Suppressor macrophage (primary cell): ENCODE measurements around the gene ATL1.
"Not testable (repeated sequence)": the region's sequence is repeated elsewhere in the genome, so short reads cannot be mapped to it uniquely, and the experiment has no call there.

Source experiments
- DNase-seq, 4 experiments: peaks; one replicate each; pipeline ENCODE4 v3.0.0-alpha.2; 2020 to 2022

ATL1 gene

GRCh38 chr14:50603565-50603964 lies 43.6 kb downstream of the ATL1 start:
- no peak for DNase-seq

- DNase-seq: no peak
These were observed 45.8 kb downstream of the ATL1 start for GRCh38 chr14:50605766-50606165.

GRCh38 chr14:50606468-50606867 lies 46.5 kb downstream of the ATL1 start:
- DNase-seq: no peak

GRCh38 chr14:50607181-50607580 lies 47.2 kb downstream of the ATL1 start:
- DNase-seq: peak; percentile 34 to 58 (median 48)

- DNase-seq: no peak
These were observed 47.8 kb downstream of the ATL1 start for GRCh38 chr14:50607761-50608160.

GRCh38 chr14:50608302-50608851 lies 48.4 kb downstream of the ATL1 start:
- no peak for DNase-seq

GRCh38 chr14:50610465-50610864 lies 50.5 kb downstream of the ATL1 start:
- DNase-seq: no peak

- no peak for DNase-seq
These were observed 52.9 kb downstream of the ATL1 start for GRCh38 chr14:50612806-50613205.

- DNase-seq: no peak
These were observed 55.1 kb downstream of the ATL1 start for GRCh38 chr14:50615056-50615455.

GRCh38 chr14:50615552-50615951 lies 55.6 kb downstream of the ATL1 start:
- DNase-seq: no peak

GRCh38 chr14:50616275-50616674 lies 56.3 kb downstream of the ATL1 start:
- DNase-seq: no peak

GRCh38 chr14:50619569-50620141 lies 59.7 kb downstream of the ATL1 start:
- DNase-seq: peak in 3 of 4 experiments; percentile 19 to 44 (median 39)

- no peak for DNase-seq
These were observed 60.4 kb downstream of the ATL1 start for GRCh38 chr14:50620341-50620740.

GRCh38 chr14:50622978-50623377 lies 63.0 kb downstream of the ATL1 start:
- DNase-seq: no peak

- DNase-seq: no peak
These were observed 64.5 kb downstream of the ATL1 start for GRCh38 chr14:50624447-50624846.

- not testable (repeated sequence) for DNase-seq
These were observed 65.0 kb downstream of the ATL1 start for GRCh38 chr14:50624947-50625346.

GRCh38 chr14:50631408-50631821 lies 71.5 kb downstream of the ATL1 start:
- DNase-seq: no peak

GRCh38 chr14:50633954-50634353 lies 74.0 kb downstream of the ATL1 start:
- no peak for DNase-seq

GRCh38 chr14:50635141-50635540 lies 75.2 kb downstream of the ATL1 start:
- no peak for DNase-seq

- no peak for DNase-seq
These were observed 87.3 kb downstream of the ATL1 start for GRCh38 chr14:50647282-50647681.

- no peak for DNase-seq
These were observed 87.8 kb downstream of the ATL1 start for GRCh38 chr14:50647753-50648152.

GRCh38 chr14:50649691-50650090 lies 89.7 kb downstream of the ATL1 start:
- DNase-seq: no peak

GRCh38 chr14:50656776-50657175 lies 96.8 kb downstream of the ATL1 start:
- no peak for DNase-seq

GRCh38 chr14:50657753-50658152 lies 97.8 kb downstream of the ATL1 start:
- no peak for DNase-seq

GRCh38 chr14:50658203-50658602 lies 98.3 kb downstream of the ATL1 start:
- no peak for DNase-seq
